Nephron (organoid): ENCODE measurements around the gene SSTR1.
A peak's percentile ranks its signal among the peaks of the same experiment; 100 is the strongest.

Experiments
- H3K27ac Mint-ChIP-seq, 3 experiments: 2 replicates each; pipeline ENCODE4 v1.8.0; 2020; ENCODE audit warnings: mixed read lengths in 3 of 3, mild to moderate bottlenecking in 2 of 3, moderate library complexity in 1 of 3
- H3K27me3 Mint-ChIP-seq: 2 replicates; pipeline ENCODE4 v1.8.0; 2021; ENCODE audit warnings: low read depth, mild to moderate bottlenecking, moderate library complexity, mixed read lengths
- H3K36me3 Mint-ChIP-seq: 2 replicates; pipeline ENCODE4 v1.8.0; 2020; ENCODE audit warnings: low read depth, mixed read lengths
- H3K4me1 Mint-ChIP-seq: 2 replicates; pipeline ENCODE4 v1.8.0; 2020; ENCODE audit warnings: mixed read lengths
- H3K4me3 Mint-ChIP-seq, 3 experiments: 2 replicates each; pipeline ENCODE4 v1.8.0; 2020; ENCODE audit warnings: mild to moderate bottlenecking in 3 of 3, mixed read lengths in 3 of 3, moderate library complexity in 2 of 3
- H3K9me3 Mint-ChIP-seq: 2 replicates; pipeline ENCODE4 v1.8.0; 2020; ENCODE audit warnings: mixed read lengths
- CTCF ChIP-seq, 3 experiments: fragments of 200-600 bp; sonication (generic); IDR thresholded peaks; one replicate each; pipeline ENCODE4 v1.5.0; 2021; ENCODE audit warnings: antibody characterized with exemption in 3 of 3; ENCODE audit not compliant: unreplicated experiment in 3 of 3

Gene SSTR1

DNA sequence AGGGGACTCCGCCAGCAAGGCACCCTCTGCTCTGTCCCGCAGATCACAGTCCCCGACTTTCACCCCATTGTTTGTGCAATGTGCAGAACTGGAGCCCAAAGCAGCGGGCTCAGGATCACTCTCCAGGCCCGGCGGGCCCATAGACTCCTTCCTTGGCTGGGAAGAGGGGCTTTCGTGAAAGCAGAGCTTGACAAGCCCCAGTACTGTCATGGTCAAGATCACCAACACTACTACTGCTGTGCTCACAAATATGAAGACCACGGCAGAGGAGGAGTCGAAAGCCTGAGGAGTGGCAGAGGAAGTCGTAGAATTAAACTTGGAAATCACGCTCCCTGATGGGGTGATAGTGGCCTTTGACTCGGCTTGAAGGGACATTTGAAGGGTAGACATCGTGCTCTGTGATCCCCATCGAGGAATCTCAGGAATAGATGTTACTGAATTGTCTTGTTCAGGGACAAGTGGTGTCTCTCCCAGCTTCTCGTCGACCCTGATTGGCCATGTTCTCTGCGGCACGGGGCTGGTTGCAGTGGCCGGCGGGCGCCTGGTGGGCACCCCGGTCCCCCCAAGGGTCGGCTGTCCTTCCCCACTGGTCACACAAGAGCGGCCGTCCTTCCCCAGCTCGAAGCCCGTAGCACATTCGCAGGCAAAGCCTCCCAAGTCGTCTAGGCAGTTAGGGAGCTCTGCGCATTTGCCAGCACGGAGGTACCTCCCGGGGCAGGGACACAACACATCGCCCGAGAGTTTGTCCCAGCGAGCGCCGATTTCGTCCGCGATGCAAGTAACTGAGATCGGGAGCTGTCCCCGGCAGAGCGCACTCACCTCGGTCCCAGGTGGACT lies 47.1 kb downstream of the SSTR1 start:
- no peaks in the 10 kb centered on the region for H3K9me3 Mint-ChIP-seq
- no peak overlapping the region for H3K27ac Mint-ChIP-seq
- H3K4me1 Mint-ChIP-seq, result no peaks in the 10 kb centered on the region
- TF ChIP-seq CTCF (IDR thresholded peaks at IDR 0.05; ENCODE audit: unreplicated experiment in 3 of 3), result no peak
- peaks cover 67% of the 10 kb centered on the region for H3K27me3 Mint-ChIP-seq
- peak overlapping the region; percentile 51 to 68 (median 65) for H3K4me3 Mint-ChIP-seq
- H3K36me3 Mint-ChIP-seq, result no peaks in the 10 kb centered on the region

DNA sequence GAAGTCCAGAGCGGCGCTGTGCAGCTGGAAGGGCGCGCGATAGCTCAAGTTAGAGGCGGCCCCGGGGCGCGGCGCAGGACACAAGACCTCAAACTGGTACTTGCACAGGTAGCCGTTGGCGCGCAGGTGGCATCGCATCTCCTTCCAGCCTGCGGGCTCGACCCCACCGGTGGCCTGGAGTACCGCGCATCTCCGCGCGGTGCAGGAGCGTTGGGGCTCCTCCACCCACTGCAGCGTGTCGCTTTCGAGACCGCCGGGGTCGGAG lies 47.6 kb downstream of the SSTR1 start:
- TF ChIP-seq CTCF (IDR thresholded peaks at IDR 0.05; ENCODE audit: unreplicated experiment in 3 of 3), result no peak
- no peaks in the 10 kb centered on the region for H3K4me1 Mint-ChIP-seq
- peak overlapping the region; percentile 42 to 68 (median 55) for H3K4me3 Mint-ChIP-seq
- H3K9me3 Mint-ChIP-seq, result no peaks in the 10 kb centered on the region
- no peaks in the 10 kb centered on the region for H3K36me3 Mint-ChIP-seq
- no peak overlapping the region for H3K27ac Mint-ChIP-seq
- H3K27me3 Mint-ChIP-seq, result peaks cover 62% of the 10 kb centered on the region

- H3K9me3 Mint-ChIP-seq, result no peaks in the 10 kb centered on the region
- peak within 1 kb of the TSS; percentile 63 to 69 (median 68) for H3K4me3 Mint-ChIP-seq
- no peaks in the 10 kb centered on the region for H3K4me1 Mint-ChIP-seq
- H3K27me3 Mint-ChIP-seq, result peaks cover 61% of the 10 kb centered on the region
- H3K36me3 Mint-ChIP-seq, result no peaks in the 10 kb centered on the region
- no peak for TF ChIP-seq CTCF (IDR thresholded peaks at IDR 0.05; ENCODE audit: unreplicated experiment in 3 of 3)
- no peak within 1 kb of the TSS for H3K27ac Mint-ChIP-seq
Measured at GRCh38 chr14:38255673-38256532, 48.2 kb downstream of the SSTR1 start, which contains the start of gene CLEC14A. TSS of gene CLEC14A (minus strand) at chr14:38256093. CDS start at chr14:38256022, 71 bp downstream.

GRCh38 chr14:38256533-38256840 lies 48.8 kb downstream of the SSTR1 start:
- Mint-ChIP-seq H3K36me3 (no peaks in the 10 kb centered on the region), H3K9me3 (peaks cover 3% of the 10 kb centered on the region), H3K4me1 (no peaks in the 10 kb centered on the region), H3K27ac (no peak overlapping the region), H3K27me3 (peaks cover 64% of the 10 kb centered on the region), H3K4me3 (peak overlapping the region in 2 of 3 experiments; percentile 63 to 64)
- no peak for TF ChIP-seq CTCF (IDR thresholded peaks at IDR 0.05; ENCODE audit: unreplicated experiment in 3 of 3)

- TF ChIP-seq CTCF (IDR thresholded peaks at IDR 0.05; ENCODE audit: unreplicated experiment in 3 of 3), result no peak
- no peak overlapping the region for H3K27ac Mint-ChIP-seq
- no peaks in the 10 kb centered on the region for H3K36me3 Mint-ChIP-seq
- peaks cover 64% of the 10 kb centered on the region for H3K27me3 Mint-ChIP-seq
- H3K9me3 Mint-ChIP-seq, result peaks cover 11% of the 10 kb centered on the region
- no peak overlapping the region for H3K4me3 Mint-ChIP-seq
- H3K4me1 Mint-ChIP-seq, result no peaks in the 10 kb centered on the region
Measured at GRCh38 chr14:38257507-38257906, 49.8 kb downstream of the SSTR1 start.
